Measurements from ENCODE around the gene AIM2. TPM values are rescaled to one million over a fixed set of nuclear protein-coding genes. Genes with fewer than 3 reads are reported as not detected.

Gene AIM2
- total and polyA plus RNA-seq, 10 of the 15 experiments (the other 5 are each of a cell fraction or from before 2014, with no cell fraction given) = 7.9 to 35.7 (median 12.8) TPM

DNA sequence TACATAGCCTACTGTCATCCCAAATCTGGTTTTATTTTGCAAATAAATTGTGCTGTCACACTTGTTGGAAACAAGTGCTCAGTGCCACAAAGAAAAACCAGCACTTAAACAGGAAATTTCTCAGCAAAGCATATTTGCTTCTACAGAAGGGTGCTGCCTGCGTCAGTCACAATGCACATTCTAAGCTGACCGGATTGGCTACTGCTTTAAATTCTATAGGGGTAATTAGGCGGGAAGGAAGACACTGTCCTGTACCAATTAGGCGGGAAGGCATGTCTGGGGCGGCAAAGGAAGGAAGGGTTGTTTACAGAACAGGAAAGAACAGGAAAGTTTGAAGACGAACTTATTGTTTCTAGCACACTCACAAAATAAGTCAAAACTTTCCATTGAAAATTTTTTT, 64.1 kb downstream of the AIM2 start (continued):
- TF ChIP-seq, protein P1, sequence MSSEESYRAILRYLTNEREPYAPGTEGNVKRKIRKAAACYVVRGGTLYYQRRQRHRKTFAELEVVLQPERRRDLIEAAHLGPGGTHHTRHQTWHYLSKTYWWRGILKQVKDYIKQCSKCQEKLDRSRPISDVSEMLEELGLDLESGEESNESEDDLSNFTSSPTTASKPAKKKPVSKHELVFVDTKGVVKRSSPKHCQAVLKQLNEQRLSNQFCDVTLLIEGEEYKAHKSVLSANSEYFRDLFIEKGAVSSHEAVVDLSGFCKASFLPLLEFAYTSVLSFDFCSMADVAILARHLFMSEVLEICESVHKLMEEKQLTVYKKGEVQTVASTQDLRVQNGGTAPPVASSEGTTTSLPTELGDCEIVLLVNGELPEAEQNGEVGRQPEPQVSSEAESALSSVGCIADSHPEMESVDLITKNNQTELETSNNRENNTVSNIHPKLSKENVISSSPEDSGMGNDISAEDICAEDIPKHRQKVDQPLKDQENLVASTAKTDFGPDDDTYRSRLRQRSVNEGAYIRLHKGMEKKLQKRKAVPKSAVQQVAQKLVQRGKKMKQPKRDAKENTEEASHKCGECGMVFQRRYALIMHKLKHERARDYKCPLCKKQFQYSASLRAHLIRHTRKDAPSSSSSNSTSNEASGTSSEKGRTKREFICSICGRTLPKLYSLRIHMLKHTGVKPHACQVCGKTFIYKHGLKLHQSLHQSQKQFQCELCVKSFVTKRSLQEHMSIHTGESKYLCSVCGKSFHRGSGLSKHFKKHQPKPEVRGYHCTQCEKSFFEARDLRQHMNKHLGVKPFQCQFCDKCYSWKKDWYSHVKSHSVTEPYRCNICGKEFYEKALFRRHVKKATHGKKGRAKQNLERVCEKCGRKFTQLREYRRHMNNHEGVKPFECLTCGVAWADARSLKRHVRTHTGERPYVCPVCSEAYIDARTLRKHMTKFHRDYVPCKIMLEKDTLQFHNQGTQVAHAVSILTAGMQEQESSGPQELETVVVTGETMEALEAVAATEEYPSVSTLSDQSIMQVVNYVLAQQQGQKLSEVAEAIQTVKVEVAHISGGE (CRISPR knock-in tag; IDR thresholded peaks at IDR 0.05) = no peak
- TF ChIP-seq YBX1 (IDR thresholded peaks at IDR 0.05) = no peak
- TF ChIP-seq POLR2A (IDR thresholded peaks at IDR 0.05; ENCODE audit: low read depth, low read length) = peak; percentile 38; the same call in 1 of the 2 replicates
- TF ChIP-seq SPI1 (IDR thresholded peaks at IDR 0.05; ENCODE audit: borderline replicate concordance, insufficient read depth, low read depth, low read length) = no peak
- no peak for TF ChIP-seq ZNF622 (IDR thresholded peaks at IDR 0.05)
- TF ChIP-seq GABPA (IDR thresholded peaks at IDR 0.05; ENCODE audit: low read depth) = no peak
- TF ChIP-seq, protein P2, sequence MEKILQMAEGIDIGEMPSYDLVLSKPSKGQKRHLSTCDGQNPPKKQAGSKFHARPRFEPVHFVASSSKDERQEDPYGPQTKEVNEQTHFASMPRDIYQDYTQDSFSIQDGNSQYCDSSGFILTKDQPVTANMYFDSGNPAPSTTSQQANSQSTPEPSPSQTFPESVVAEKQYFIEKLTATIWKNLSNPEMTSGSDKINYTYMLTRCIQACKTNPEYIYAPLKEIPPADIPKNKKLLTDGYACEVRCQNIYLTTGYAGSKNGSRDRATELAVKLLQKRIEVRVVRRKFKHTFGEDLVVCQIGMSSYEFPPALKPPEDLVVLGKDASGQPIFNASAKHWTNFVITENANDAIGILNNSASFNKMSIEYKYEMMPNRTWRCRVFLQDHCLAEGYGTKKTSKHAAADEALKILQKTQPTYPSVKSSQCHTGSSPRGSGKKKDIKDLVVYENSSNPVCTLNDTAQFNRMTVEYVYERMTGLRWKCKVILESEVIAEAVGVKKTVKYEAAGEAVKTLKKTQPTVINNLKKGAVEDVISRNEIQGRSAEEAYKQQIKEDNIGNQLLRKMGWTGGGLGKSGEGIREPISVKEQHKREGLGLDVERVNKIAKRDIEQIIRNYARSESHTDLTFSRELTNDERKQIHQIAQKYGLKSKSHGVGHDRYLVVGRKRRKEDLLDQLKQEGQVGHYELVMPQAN (conservative IDR thresholded peaks at IDR 0.05) = peak; percentile 30
- TF ChIP-seq TCF7 (IDR thresholded peaks at IDR 0.05; ENCODE audit: borderline replicate concordance) = no peak
- TF ChIP-seq, protein P3, sequence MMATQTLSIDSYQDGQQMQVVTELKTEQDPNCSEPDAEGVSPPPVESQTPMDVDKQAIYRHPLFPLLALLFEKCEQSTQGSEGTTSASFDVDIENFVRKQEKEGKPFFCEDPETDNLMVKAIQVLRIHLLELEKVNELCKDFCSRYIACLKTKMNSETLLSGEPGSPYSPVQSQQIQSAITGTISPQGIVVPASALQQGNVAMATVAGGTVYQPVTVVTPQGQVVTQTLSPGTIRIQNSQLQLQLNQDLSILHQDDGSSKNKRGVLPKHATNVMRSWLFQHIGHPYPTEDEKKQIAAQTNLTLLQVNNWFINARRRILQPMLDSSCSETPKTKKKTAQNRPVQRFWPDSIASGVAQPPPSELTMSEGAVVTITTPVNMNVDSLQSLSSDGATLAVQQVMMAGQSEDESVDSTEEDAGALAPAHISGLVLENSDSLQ (IDR thresholded peaks at IDR 0.05) = peak; percentile 84
- TF ChIP-seq PML (IDR thresholded peaks at IDR 0.05; ENCODE audit: low read length) = peak; percentile 48; the same call in 1 of the 2 replicates
- TF ChIP-seq, protein P4, sequence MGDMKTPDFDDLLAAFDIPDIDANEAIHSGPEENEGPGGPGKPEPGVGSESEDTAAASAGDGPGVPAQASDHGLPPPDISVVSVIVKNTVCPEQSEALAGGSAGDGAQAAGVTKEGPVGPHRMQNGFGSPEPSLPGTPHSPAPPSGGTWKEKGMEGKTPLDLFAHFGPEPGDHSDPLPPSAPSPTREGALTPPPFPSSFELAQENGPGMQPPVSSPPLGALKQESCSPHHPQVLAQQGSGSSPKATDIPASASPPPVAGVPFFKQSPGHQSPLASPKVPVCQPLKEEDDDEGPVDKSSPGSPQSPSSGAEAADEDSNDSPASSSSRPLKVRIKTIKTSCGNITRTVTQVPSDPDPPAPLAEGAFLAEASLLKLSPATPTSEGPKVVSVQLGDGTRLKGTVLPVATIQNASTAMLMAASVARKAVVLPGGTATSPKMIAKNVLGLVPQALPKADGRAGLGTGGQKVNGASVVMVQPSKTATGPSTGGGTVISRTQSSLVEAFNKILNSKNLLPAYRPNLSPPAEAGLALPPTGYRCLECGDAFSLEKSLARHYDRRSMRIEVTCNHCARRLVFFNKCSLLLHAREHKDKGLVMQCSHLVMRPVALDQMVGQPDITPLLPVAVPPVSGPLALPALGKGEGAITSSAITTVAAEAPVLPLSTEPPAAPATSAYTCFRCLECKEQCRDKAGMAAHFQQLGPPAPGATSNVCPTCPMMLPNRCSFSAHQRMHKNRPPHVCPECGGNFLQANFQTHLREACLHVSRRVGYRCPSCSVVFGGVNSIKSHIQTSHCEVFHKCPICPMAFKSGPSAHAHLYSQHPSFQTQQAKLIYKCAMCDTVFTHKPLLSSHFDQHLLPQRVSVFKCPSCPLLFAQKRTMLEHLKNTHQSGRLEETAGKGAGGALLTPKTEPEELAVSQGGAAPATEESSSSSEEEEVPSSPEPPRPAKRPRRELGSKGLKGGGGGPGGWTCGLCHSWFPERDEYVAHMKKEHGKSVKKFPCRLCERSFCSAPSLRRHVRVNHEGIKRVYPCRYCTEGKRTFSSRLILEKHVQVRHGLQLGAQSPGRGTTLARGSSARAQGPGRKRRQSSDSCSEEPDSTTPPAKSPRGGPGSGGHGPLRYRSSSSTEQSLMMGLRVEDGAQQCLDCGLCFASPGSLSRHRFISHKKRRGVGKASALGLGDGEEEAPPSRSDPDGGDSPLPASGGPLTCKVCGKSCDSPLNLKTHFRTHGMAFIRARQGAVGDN (IDR thresholded peaks at IDR 0.05) = 0 out of 2 replicates have a peak, but pooled peaks have one; percentile 49
- TF ChIP-seq, protein P5, sequence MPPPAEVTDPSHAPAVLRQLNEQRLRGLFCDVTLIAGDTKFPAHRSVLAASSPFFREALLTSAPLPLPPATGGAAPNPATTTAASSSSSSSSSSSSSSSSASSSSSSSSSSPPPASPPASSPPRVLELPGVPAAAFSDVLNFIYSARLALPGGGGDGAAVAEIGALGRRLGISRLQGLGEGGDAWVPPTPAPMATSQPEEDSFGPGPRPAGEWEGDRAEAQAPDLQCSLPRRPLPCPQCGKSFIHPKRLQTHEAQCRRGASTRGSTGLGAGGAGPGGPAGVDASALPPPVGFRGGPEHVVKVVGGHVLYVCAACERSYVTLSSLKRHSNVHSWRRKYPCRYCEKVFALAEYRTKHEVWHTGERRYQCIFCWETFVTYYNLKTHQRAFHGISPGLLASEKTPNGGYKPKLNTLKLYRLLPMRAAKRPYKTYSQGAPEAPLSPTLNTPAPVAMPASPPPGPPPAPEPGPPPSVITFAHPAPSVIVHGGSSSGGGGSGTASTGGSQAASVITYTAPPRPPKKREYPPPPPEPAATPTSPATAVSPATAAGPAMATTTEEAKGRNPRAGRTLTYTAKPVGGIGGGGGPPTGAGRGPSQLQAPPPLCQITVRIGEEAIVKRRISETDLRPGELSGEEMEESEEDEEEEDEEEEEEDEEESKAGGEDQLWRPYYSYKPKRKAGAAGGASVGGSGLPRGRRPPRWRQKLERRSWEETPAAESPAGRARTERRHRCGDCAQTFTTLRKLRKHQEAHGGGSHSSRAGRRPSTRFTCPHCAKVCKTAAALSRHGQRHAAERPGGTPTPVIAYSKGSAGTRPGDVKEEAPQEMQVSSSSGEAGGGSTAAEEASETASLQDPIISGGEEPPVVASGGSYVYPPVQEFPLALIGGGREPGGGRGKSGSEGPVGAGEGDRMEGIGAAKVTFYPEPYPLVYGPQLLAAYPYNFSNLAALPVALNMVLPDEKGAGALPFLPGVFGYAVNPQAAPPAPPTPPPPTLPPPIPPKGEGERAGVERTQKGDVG (CRISPR knock-in tag; IDR thresholded peaks at IDR 0.05) = no peak
- no peak for TF ChIP-seq CBX5 (IDR thresholded peaks at IDR 0.05; ENCODE audit: low read depth)
- TF ChIP-seq CREM (IDR thresholded peaks at IDR 0.05; ENCODE audit: low read depth) = no peak
- no peak for TF ChIP-seq ETV6 (conservative IDR thresholded peaks at IDR 0.05 in 1 of 2, IDR thresholded peaks at IDR 0.05 in 1 of 2; ENCODE audit: borderline replicate concordance in 1 of 2, low read depth in 1 of 2)
- no peak for TF ChIP-seq RELA (IDR thresholded peaks at IDR 0.05; ENCODE audit: borderline replicate concordance, partially characterized antibody)

All from GM12878 (cell line).